Fibroblast of the aortic adventitia (primary cell): ENCODE data around the gene MYO1B. TPM values are rescaled to one million over a fixed set of nuclear protein-coding genes. Genes with fewer than 3 reads are reported as not detected.

Experiments
- DNase-seq: peaks from one replicate; pipeline ENCODE4 v3.0.0-alpha.2; 2010; ENCODE audit warnings: low read depth
- H3K4me3 ChIP-seq: 2 replicates; pipeline ENCODE4 v1.5.1; 2011; ENCODE audit warnings: low read depth, mild to moderate bottlenecking, control low read depth, low read length, moderate library complexity
- CTCF ChIP-seq: IDR thresholded peaks from 2 replicates; pipeline ENCODE4 v1.5.1; 2011; ENCODE audit warnings: mild to moderate bottlenecking, low read length, control low read depth, inconsistent platforms; ENCODE audit not compliant: insufficient read depth
- total RNA-seq: library from RNA; depleted of rRNA; stranded (reverse); fragments of >200 nt; gene quantifications from 2 replicates; pipeline ENCODE4 v1.2.3, GENCODE V29; 2012; ENCODE audit warnings: low replicate concordance

Gene MYO1B
- total RNA-seq, 1 donor: 103 TPM

DNA sequence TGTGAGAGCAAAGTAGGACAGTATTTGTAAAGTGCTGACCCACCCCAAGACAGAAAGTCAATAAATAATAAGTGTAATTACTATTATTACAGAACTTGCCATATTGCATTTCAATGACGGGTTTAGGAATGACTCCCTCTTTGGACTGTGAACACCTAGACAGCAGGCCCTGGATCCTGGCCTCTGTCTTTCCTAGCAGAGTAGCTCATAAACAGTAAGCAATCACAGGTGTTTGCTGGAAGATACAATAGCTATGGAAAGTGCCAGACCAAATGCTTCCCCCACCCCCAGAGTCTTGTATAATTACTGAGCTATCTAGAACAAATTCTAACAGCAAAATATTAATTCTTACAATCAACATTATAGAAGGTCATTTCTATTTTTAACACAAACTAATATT is 20.1 kb upstream of the MYO1B start:
- TF ChIP-seq CTCF: no peak
- no peak overlapping the region for H3K4me3 ChIP-seq
- DNase-seq: no peak

DNA sequence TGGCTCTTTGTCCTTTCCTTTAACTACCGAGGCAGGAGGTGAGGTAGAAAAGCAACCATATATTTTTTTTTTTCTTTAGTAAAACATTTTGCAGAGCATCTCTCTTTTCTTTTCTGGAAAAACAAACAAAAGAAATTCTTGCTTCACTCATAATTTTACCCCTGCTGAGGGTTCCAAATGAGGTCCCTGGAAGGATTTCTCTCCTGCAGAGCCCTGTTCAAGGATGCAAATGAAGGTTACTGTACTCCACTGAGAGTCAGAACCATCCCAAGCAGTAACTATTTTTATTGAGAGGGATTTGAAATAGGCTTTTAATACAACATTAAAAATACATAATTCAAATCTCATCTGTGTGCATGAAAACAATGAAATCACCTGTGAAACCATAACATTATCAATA is 19.5 kb upstream of the MYO1B start:
- H3K4me3 ChIP-seq: no peak overlapping the region
- no peak for DNase-seq
- TF ChIP-seq CTCF: no peak

GRCh38 chr2:191226196-191226595 is 19.0 kb upstream of the MYO1B start:
- peak; percentile 21 for DNase-seq
- TF ChIP-seq CTCF: no peak
- no peak overlapping the region for H3K4me3 ChIP-seq

DNA sequence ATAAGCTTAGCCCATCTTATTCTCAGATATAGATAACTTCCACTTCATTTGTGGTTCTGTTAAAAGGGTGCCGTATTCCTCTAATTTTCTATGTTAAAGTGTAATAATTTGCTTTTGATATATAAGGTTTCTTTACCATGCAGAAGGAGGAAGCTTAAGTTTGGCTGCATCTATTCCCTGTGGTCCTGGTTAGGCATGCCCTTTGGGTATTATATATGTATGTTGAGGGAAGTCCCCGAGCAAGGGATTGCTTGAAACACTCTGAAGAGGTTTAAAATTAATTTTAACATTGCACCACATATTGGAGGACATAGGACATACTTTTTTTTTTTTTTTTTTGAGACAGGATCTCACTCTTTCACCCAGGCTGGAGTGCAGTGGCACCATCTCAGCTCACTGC is 16.9 kb upstream of the MYO1B start:
- no peak for DNase-seq
- no peak overlapping the region for H3K4me3 ChIP-seq
- no peak for TF ChIP-seq CTCF

GRCh38 chr2:191228861-191229260 is 16.3 kb upstream of the MYO1B start:
- no peak for TF ChIP-seq CTCF
- DNase-seq: no peak
- H3K4me3 ChIP-seq: no peak overlapping the region

DNA sequence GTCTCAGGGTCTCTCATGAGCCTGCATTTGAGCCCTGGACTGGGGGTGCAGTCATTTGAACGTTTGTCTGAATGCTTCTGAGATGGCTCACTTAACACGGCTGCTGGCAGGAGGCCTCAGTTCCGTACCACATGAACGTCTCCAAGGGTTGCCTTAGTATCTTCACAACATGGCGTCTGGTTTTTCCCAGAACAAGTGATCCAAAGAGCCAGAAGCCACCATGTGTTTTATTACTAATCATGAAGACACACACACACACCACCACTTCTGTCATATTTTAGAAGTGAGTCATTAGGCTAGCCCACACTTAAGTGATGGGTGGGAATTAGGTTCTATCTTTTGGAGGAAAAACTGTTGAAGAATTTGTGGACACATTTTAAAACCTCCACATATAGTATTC is 15.0 kb upstream of the MYO1B start:
- no peak overlapping the region for H3K4me3 ChIP-seq
- no peak for TF ChIP-seq CTCF
- peak; percentile 80 for DNase-seq

GRCh38 chr2:191231995-191232394 is 13.2 kb upstream of the MYO1B start:
- peak; percentile 62 for DNase-seq
- TF ChIP-seq CTCF: peak; percentile 64
- no peak overlapping the region for H3K4me3 ChIP-seq
